Mesothelial cell of epicardium (in vitro differentiated cells): Measurements from ENCODE around the gene CYP4F2. TPM values are rescaled to one million over a fixed set of nuclear protein-coding genes. Genes with fewer than 3 reads are reported as not detected.
"Not testable (repeated sequence)": the region's sequence is repeated elsewhere in the genome, so short reads cannot be mapped to it uniquely, and the experiment has no call there.

Experiments
- DNase-seq, 2 experiments: peaks; one replicate each; pipeline ENCODE4 v3.0.0; 2021; ENCODE audit warnings: low spot score in 2 of 2; ENCODE audit not compliant: unreplicated experiment in 2 of 2
- H3K27ac Mint-ChIP-seq: 2 replicates; pipeline ENCODE4 v1.8.0; 2021; ENCODE audit warnings: mixed read lengths
- H3K27me3 Mint-ChIP-seq: 2 replicates; pipeline ENCODE4 v1.8.0; 2021; ENCODE audit warnings: low read depth, mixed read lengths
- H3K36me3 Mint-ChIP-seq: 2 replicates; pipeline ENCODE4 v1.8.0; 2021; ENCODE audit warnings: mixed read lengths
- H3K4me1 Mint-ChIP-seq: 2 replicates; pipeline ENCODE4 v1.8.0; 2021; ENCODE audit warnings: mixed read lengths
- H3K4me3 Mint-ChIP-seq: 2 replicates; pipeline ENCODE4 v1.8.0; 2021; ENCODE audit warnings: mild to moderate bottlenecking, moderate library complexity, mixed read lengths
- H3K9me3 Mint-ChIP-seq: 2 replicates; pipeline ENCODE4 v1.8.0; 2021; ENCODE audit warnings: mixed read lengths
- CTCF ChIP-seq: fragments of 200-600 bp; sonication (generic); IDR thresholded peaks from one replicate; pipeline ENCODE4 v1.5.0; 2021; ENCODE audit warnings: antibody characterized with exemption; ENCODE audit not compliant: unreplicated experiment
- total RNA-seq: library from RNA; stranded (reverse); gene quantifications from 3 replicates; pipeline ENCODE4 v1.2.1, GENCODE V29; 2021

CYP4F2 gene
- total RNA-seq, 1 donor from 2014 or later, result not detected

- H3K36me3 Mint-ChIP-seq, result peaks cover 6% of the 10 kb centered on the region
- H3K4me3 Mint-ChIP-seq, result no peak overlapping the region
- no peak overlapping the region for H3K27ac Mint-ChIP-seq
Observed at GRCh38 chr19:15862444-15862843, 35.4 kb downstream of the CYP4F2 start.

GRCh38 chr19:15860522-15860921, 37.4 kb downstream of the CYP4F2 start:
- Mint-ChIP-seq H3K27me3 (no peaks in the 10 kb centered on the region), H3K4me1 (no peaks in the 10 kb centered on the region), H3K9me3 (peaks cover 35% of the 10 kb centered on the region)

More at GRCh38 chr19:15862444-15862843, 35.4 kb downstream of the CYP4F2 start:
- Mint-ChIP-seq H3K4me1 (no peaks in the 10 kb centered on the region), H3K9me3 (peaks cover 32% of the 10 kb centered on the region), H3K27me3 (no peaks in the 10 kb centered on the region)
- DNase-seq, result no peak
- no peak for TF ChIP-seq CTCF

GRCh38 chr19:15859187-15859586, 38.7 kb downstream of the CYP4F2 start:
- DNase-seq, result no peak
- H3K4me3 Mint-ChIP-seq, result no peak overlapping the region
- TF ChIP-seq CTCF, result no peak
- no peaks in the 10 kb centered on the region for H3K4me1 Mint-ChIP-seq
- H3K9me3 Mint-ChIP-seq, result peaks cover 34% of the 10 kb centered on the region
- no peak overlapping the region for H3K27ac Mint-ChIP-seq
- H3K27me3 Mint-ChIP-seq, result no peaks in the 10 kb centered on the region
- H3K36me3 Mint-ChIP-seq, result peaks cover 3% of the 10 kb centered on the region

More at GRCh38 chr19:15860522-15860921, 37.4 kb downstream of the CYP4F2 start:
- peaks cover 4% of the 10 kb centered on the region for H3K36me3 Mint-ChIP-seq
- H3K27ac Mint-ChIP-seq, result no peak overlapping the region
- TF ChIP-seq CTCF, result no peak
- DNase-seq, result no peak
- H3K4me3 Mint-ChIP-seq, result no peak overlapping the region

- TF ChIP-seq CTCF, result no peak
- DNase-seq, result no peak
- Mint-ChIP-seq H3K4me1 (no peaks in the 10 kb centered on the region), H3K27ac (no peak overlapping the region), H3K27me3 (no peaks in the 10 kb centered on the region), H3K9me3 (peaks cover 52% of the 10 kb centered on the region), H3K36me3 (peaks cover 2% of the 10 kb centered on the region), H3K4me3 (no peak overlapping the region)
Observed at GRCh38 chr19:15850385-15850784, 47.5 kb downstream of the CYP4F2 start.

GRCh38 chr19:15846923-15847322, 51.0 kb downstream of the CYP4F2 start:
- Mint-ChIP-seq H3K9me3 (peaks cover 52% of the 10 kb centered on the region), H3K27me3 (no peaks in the 10 kb centered on the region), H3K36me3 (peaks cover 10% of the 10 kb centered on the region), H3K27ac (no peak overlapping the region), H3K4me3 (no peak overlapping the region), H3K4me1 (no peaks in the 10 kb centered on the region)
- TF ChIP-seq CTCF, result no peak
- no peak for DNase-seq

GRCh38 chr19:15843894-15844222, 54.0 kb downstream of the CYP4F2 start:
- H3K27ac Mint-ChIP-seq, H3K4me3 Mint-ChIP-seq, H3K27me3 Mint-ChIP-seq, DNase-seq, H3K4me1 Mint-ChIP-seq: not testable (repeated sequence)
- Mint-ChIP-seq H3K36me3 (peaks cover 10% of the 10 kb centered on the region), H3K9me3 (peaks cover 50% of the 10 kb centered on the region)
